GM12865 (cell line): ENCODE results near the gene OR52M1.
A peak's percentile ranks its signal among the peaks of the same experiment; 100 is the strongest.
"Not testable (repeated sequence)": the region's sequence is repeated elsewhere in the genome, so short reads cannot be mapped to it uniquely, and the experiment has no call there.

Source experiments
- DNase-seq: peaks from one replicate; pipeline ENCODE4 v3.0.0; 2010; ENCODE audit warnings: low read depth
- H3K4me3 ChIP-seq: 2 replicates; pipeline ENCODE4 v1.5.1; 2011; ENCODE audit warnings: mild to moderate bottlenecking, low read depth, low read length, control low read depth
- CTCF ChIP-seq: IDR thresholded peaks from 2 replicates; pipeline ENCODE4 v1.5.1; 2011; ENCODE audit warnings: low read length, control low read depth, low read depth, inconsistent platforms; ENCODE audit not compliant: insufficient read depth; ENCODE audit errors: missing control alignments

The OR52M1 gene

DNA sequence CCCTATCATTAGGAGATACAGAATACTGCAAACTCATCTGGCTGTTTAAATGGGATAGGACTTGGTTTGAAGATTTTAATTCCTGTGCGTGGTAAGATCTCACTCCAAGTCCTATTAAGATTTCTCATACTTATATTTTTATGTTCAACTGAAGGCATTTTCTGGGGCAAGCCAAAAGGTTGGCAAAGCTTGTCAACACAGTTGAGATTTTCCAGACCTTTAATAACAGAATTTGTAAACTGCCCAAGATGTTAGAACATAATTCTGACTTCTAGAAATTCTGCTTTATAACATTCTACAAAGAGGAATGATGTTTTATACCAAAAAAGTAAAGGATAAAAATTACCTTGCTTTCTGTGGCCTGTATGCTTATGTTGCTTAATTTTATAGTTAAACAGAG is 30.8 kb upstream of the OR52M1 start:
- no peak for DNase-seq
- no peak overlapping the region for H3K4me3 ChIP-seq
- no peak for TF ChIP-seq CTCF

GRCh38 chr11:4522339-4522738 is 22.7 kb upstream of the OR52M1 start:
- no peak for DNase-seq
- no peak overlapping the region for H3K4me3 ChIP-seq
- TF ChIP-seq CTCF: no peak

- TF ChIP-seq CTCF: no peak
- no peak for DNase-seq
- no peak overlapping the region for H3K4me3 ChIP-seq
These were observed 22.2 kb upstream of the OR52M1 start for GRCh38 chr11:4522752-4523151.

GRCh38 chr11:4523666-4524065 is 21.3 kb upstream of the OR52M1 start:
- TF ChIP-seq CTCF: no peak
- no peak for DNase-seq

GRCh38 chr11:4527926-4528325 is 17.1 kb upstream of the OR52M1 start:
- H3K4me3 ChIP-seq: no peak overlapping the region
- no peak for TF ChIP-seq CTCF
- no peak for DNase-seq

More at GRCh38 chr11:4523666-4524065, 21.3 kb upstream of the OR52M1 start:
- H3K4me3 ChIP-seq: no peak overlapping the region

DNA sequence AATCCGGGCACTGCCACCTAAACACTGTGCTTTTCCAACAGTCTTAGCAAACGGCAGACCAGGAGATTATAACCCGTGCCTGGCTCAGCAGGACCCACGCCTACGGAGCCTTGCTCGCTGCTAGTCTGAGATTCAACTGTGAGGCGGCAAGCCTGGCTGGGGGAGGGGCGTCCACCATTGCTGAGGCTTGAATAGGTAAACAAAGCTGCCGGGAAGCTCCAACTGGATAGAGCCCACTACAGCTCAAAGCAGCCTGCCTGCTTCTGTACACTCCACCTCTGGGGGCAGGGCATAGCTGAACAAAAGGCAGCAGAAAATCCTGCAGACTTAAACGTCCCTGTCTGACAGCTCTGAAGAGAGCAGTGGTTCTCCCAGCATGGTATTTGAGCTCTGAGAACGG is 13.3 kb upstream of the OR52M1 start:
- not testable (repeated sequence) for H3K4me3 ChIP-seq, DNase-seq

GRCh38 chr11:4539603-4540219 is 5.3 kb upstream of the OR52M1 start:
- TF ChIP-seq CTCF: peak; percentile 61
- no peak overlapping the region for H3K4me3 ChIP-seq
- DNase-seq: peak; percentile 32
